AG09319 (cell line): ENCODE data around the gene LMBRD1.

Experiments
- DNase-seq: peaks from one replicate; pipeline ENCODE4 v3.0.0-alpha.2; 2010; ENCODE audit warnings: low read depth; ENCODE audit errors: extremely low read depth
- TF ChIP-seq, protein P1 (sequence below): IDR thresholded peaks from 2 replicates; pipeline ENCODE4 v1.5.1; 2011; ENCODE audit warnings: low read depth, mild to moderate bottlenecking, inconsistent platforms, low read length, moderate library complexity

Gene LMBRD1

GRCh38 chr6:69704916-69705315 lies 91.9 kb downstream of the LMBRD1 start:
- no peak for DNase-seq
- TF ChIP-seq, protein P1, sequence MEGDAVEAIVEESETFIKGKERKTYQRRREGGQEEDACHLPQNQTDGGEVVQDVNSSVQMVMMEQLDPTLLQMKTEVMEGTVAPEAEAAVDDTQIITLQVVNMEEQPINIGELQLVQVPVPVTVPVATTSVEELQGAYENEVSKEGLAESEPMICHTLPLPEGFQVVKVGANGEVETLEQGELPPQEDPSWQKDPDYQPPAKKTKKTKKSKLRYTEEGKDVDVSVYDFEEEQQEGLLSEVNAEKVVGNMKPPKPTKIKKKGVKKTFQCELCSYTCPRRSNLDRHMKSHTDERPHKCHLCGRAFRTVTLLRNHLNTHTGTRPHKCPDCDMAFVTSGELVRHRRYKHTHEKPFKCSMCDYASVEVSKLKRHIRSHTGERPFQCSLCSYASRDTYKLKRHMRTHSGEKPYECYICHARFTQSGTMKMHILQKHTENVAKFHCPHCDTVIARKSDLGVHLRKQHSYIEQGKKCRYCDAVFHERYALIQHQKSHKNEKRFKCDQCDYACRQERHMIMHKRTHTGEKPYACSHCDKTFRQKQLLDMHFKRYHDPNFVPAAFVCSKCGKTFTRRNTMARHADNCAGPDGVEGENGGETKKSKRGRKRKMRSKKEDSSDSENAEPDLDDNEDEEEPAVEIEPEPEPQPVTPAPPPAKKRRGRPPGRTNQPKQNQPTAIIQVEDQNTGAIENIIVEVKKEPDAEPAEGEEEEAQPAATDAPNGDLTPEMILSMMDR: no peak

GRCh38 chr6:69699655-69700054 lies 97.2 kb downstream of the LMBRD1 start:
- no peak for DNase-seq
- TF ChIP-seq, protein P1: no peak

- DNase-seq: no peak
- TF ChIP-seq, protein P1: no peak
These were observed 100.5 kb downstream of the LMBRD1 start for GRCh38 chr6:69696273-69696672.

GRCh38 chr6:69693762-69694161 lies 103.0 kb downstream of the LMBRD1 start:
- no peak for DNase-seq
- TF ChIP-seq, protein P1: no peak

- DNase-seq: no peak
- TF ChIP-seq, protein P1: no peak
These were observed 105.8 kb downstream of the LMBRD1 start for GRCh38 chr6:69690986-69691385.

DNA sequence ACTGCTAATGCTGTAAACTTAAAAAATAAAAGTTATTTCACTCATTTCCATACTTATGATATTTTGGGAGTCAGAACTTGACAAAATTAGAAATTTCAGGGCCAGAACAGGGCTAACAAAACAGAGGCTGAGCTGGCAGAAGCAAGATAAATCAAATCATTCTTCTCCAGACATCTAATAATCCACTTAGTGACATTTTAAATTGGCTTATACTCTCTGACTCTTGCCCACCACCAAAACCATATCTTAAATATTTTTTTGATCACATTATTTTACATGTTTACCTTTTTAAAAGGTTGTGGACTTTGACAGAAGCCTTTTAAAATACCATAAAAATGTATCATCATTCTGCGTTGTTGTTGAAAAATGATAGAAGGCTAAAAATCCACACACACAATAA lies 116.5 kb downstream of the LMBRD1 start:
- TF ChIP-seq, protein P1: no peak
- DNase-seq: no peak

- TF ChIP-seq, protein P1: no peak
- DNase-seq: no peak
These were observed 123.5 kb downstream of the LMBRD1 start for GRCh38 chr6:69673298-69673697.
